T-helper 1 cell treated with Interleukin-12 subunit alpha and Interleukin-12 subunit beta and Interleukin-4 antibody, amounts not matched to agents 30 ng/mL and 1 ng/mL, for 36 hours (primary cell): ENCODE measurements around the gene BMAL1. TPM values are rescaled to one million over a fixed set of nuclear protein-coding genes. Genes with fewer than 3 reads are reported as not detected.

Experiments
- intact Hi-C: fragments of 100-400 bp; cut with micrococcal nuclease; formaldehyde crosslinking; loops from one replicate; pipeline ENCODE4 v1.15.1; 2024
- total RNA-seq: library from RNA; stranded (reverse); gene quantifications from 2 replicates; pipeline ENCODE4 v1.2.3, GENCODE V29; 2022

Gene BMAL1
- total RNA-seq, 1 donor from 2014 or later = 52.7 TPM

DNA sequence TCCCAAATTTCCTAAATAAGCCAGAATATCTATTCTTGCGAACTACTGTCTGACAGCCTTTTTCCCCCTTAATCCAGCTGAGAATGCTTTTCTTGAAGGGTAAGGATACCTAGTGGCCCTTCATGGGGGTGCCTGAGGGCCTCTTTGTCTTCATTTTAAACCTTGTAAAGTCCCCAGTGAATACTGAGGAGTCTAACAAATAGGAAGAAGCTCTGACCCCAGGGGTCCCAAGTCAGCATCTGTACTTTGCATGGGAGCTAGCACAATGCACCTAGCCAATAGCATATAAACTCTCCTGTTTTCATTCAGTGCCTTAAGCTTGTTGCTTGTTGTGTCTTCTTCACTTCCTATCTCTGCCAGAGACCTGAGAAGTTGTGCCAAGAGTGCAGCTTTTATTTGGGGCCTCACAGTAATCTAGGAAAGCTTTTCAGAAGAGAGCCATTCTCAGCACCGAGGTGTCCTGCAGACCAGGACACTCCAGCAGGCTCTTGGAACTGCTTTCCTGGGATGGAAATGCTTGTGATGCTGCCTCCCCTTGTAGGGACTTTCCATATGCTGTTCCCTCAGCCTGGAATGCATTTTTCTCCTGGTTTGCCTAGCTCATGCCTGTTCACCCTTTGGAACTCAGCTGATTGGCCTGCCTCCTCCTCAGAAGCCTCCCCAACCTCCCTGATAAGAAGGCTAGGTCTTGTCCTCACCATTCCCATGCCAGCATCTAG lies 37.2 kb downstream of the BMAL1 start:
- intact Hi-C loops = no loop called here

DNA sequence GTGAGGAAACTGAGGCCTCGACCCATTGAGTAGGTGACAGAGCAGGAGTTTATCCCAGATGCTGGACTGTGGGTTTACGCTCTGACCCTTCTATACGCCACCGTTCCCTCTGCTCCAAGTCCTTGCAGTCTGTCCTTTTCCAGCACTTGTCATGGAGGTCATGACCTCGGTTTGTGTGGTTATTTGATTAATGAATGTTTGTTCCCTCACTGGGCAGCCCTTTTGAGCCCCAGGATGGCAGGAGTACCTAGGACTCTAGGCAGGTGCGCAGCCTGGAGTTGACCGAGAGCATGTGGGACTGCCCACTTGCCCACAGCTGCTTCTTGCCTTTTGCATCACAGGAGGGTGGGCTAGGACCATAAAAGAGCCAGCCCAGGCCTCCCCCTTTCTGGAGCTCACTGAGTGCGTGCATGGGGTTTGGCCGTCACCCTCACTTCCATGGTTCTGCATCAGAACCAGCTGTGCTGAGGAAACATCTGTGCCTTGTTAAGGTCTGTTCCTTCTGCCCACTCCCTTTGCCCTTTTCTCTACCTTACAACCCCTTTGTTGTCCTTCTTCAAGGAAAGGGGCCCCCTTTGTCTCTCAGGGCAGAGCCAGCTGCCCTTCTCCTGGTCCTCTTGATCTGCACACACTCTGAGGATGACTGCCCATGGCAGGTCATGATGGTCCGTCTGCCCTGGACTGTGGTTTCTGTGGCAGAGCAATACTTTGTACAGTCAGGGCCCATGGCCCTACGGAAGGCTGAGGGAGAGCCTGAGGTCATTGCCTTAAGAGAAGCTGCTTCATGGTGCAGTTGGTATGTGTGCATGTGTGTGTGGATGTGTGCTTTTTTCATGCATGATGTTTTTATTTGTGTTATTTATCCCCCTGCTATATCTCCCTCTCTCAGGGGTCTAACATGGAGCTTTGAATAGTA lies 38.2 kb downstream of the BMAL1 start:
- intact Hi-C loops = no loop called here

DNA sequence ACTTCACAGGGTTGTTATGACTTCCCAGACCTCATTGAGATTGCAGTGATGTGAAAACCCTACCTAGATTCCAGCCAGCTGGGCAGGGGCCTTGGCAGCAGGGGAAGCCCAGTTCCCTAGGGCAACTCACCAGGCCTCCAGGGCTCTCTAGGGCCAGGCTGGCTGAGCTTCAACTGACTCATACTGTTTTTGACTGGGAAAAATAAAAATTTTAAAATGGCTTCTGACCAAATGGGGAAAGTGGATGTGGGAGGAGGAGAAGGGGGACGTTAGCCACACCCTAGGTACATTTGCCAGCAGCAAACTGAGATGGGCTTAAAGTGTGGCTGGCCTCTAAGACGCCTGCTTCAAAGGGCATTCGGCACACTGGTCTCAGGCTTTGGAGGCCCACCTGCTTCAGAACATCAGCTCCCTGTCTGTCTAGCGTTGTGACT lies 39.0 kb downstream of the BMAL1 start:
- intact Hi-C loops = no loop called here

DNA sequence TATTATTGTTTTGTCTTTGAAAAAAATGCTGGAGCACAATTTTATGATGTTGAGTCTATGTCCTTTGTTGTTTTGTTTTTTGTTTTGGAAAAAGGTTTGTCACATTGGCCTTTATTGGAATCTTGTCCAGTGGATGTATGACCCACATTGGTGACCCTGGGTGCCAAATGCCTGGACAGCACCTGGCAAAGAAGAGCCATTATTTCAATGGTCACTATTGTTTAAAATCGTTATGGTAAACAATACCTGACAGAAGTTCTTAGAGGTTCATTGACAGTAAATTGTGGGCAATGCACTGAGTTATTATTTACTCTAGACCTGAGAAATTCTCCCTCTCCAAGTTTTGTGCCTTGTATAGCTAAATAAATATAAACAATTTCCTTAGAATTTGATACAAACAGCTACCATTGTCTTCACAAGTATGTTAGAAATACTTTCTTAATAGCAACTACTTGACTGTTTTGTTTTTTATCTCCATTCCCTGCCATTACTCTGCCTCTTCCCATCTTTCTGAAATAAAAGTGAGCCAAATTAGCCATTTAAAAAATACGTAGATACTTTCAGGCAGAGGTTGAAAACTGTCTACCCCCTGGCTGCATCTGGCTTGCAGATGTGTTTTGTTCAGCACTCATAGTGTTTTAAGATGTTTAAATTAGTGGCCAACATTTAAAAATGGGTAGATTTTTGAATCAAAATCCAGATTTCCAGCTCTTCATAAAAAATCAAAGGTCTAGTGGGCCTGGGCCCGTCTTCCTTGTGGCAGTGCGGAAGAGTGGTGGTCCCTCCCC lies 39.9 kb downstream of the BMAL1 start:
- intact Hi-C loops = loop anchor here (2.0 kb wide), 2 partner anchors 21 to 31 kb away; no protein-coding TSS in a partner anchor

DNA sequence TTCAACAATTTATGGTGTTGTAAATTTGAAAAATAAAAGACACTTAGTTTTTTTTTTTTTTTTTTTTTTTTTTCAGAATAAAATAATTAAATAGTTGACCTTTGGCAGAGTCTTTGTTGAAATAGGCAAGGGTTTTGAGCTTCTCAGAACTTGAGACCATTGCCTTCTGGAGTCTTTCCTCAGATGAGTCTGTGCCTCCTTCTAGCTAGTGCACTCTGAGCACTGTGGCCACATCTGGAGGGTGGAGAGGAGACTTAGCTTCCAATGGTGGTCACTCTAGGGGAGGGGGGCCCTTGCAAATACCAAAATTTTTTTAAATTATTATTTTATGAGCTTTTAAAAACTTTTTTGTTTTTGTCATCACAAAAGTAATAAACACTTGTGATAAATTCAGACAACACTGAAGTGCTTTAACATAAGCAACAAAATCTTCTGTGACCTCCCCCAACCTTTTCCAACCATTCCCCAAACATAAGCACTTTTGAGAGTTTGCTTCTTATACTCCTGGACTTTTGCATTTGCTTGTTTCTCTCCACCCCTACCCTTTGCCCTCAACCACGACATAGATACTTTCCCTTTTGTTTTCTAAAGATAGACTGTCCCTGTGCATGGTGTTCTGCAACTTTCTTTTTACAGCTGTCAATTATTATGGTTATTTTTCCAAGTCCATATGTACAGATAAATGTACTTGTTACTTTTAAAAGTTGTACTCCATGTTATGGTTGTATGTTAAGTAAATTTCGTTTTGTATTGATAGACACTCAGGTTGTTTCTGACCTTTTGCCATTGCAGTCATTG lies 41.1 kb downstream of the BMAL1 start:
- intact Hi-C loops = loop anchor here (1.0 to 2.0 kb wide), 3 partner anchors 20 to 41 kb away; partner anchors contain the start of gene BMAL1

DNA sequence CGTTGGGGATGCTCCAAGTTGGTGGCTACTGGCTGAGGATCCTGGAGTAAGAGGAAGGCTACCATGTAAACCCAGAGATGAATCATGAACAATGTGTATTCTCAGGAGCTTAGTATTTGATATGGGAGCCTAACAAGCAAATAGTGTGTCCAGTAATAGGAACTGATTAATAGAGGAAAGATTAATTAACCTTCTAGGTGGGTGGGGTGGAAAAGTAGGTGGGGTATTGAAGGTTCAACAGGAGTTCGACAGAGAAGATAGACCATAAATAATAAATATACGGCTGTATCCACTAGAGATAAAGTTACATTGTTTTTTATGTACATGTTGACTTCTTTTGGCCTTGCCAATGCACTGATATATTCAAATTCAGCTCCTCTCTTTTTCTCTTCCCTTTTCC lies 43.1 kb downstream of the BMAL1 start:
- intact Hi-C loops = no loop called here

DNA sequence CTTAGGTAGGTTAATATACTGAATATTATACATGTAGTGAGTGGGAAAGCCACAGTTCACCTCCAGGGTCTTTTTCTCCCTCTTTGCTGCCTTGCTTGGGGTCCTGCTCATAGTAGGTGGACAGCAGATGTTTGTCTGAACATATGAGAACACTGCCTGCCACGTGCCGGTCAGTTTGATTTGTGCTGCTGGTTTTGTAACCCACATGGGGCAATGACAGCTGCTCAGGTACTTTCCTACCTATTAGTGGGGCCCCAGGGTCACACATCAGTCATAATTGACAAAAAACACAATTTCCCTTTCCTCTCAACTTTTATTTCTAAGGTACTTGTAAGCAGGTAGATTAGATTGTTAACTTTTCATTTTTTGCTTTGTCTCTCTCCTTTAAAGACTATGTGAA lies 43.8 kb downstream of the BMAL1 start:
- intact Hi-C loops = no loop called here

DNA sequence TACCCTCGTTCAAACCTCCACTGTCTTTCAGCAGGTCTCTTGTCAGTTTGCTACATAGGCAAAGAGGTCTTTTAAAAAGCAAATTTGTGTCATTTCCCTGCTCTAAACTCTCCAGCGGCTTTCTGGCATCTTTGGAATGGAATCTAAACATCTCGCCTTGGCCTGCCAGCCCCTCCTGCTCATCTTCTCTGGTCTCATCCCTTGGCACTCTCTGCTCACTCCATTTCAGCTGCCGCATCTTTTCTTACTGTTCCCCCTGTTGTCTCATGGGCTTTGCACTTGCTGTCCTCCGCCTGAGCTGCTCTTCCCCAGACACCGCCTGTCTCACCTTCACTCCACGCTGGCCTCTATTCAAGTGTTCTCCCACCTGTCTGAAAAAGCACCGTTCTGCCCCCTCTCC lies 46.6 kb downstream of the BMAL1 start:
- intact Hi-C loops = no loop called here

DNA sequence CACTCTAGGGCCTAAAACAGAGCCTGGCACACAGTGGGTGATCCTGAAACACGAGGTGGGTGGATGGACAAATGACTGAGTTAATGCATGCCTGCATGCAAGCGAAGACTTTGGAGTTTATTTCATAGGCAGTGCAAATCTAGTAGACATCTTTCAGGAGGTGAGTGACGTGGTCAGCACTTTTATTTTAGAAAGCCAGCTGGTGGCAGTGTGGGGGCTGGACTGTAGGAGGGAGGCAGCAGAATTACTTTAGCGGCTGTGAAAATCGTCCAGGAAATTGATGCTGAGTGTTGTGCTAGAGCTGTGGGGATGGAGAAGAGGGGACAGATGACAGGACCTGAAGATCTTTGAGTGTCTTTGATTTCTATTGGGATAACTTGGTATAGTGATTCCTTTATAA lies 47.1 kb downstream of the BMAL1 start:
- intact Hi-C loops = no loop called here

DNA sequence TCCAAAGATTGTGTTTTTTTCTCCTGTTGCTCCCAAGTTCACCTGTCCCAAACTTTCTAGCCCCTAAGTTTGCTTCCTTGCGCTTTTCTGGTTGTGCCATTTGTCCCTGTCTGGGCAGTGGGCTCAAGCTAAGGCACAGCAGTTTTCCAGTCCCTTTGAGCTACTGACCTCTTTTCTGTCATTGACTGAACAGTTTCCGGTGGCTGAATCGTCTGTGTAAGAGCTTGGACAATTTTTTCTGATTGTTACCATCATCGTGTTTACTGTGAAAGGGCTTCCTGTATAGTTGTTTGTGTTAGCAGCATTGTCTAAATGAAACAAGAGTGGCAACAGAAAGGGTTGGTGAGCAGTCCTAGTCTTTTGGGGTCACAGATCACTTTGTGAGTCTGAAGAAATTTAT lies 49.8 kb downstream of the BMAL1 start:
- intact Hi-C loops = no loop called here

DNA sequence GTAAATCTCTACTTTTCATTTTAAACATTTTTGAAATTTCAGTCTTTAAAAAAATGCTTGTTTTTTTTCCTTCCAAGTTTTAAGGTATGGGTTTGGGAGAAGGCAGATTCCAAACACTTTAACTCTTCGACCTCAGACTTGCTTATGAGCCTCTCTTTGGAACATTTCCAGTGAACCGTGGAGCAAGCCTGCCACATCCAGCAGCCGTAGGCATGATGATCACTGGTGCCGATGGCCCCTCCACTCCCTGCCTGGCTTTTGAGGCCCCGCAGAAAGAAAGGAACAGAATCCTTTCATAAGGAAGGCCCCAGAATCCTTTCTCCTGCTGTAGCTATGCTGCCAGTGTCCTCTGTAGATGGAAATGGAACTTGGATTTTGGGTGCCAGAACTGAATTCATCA lies 50.7 kb downstream of the BMAL1 start:
- intact Hi-C loops = no loop called here

DNA sequence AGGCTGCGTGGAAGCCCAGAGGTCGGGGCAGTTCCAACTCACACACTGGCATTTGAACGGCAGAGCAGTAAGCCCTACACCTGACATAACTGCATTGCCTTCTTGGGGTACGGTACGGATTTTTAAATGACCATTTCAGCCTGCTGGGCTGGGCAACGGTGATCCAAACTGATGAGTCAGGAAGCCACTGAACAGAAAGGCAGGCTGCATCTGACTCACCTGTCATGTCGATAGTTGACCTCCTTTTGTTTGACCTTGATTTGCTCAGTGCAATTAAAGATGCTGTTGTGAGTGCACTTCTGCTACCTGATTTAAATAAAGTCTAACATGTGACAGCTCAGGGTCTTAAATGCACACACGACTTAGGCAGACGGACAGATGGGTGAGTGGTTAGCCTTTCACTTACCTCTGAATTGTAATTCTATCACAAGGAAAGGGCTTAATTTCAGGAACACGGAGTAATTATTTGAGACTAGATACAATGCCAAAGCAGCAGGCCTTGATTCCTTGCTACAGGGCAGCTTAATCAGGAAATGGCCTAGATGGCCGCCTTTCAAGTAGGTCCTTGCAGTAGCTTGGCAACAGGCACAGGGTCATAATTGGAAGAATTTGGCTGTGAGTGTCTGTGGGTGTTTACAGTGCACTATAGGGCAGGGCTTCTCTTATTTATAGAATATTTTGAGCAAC lies 52.2 kb downstream of the BMAL1 start:
- intact Hi-C loops = loop anchor here (10.0 kb wide), 1 partner anchor 995 kb away; no protein-coding TSS in a partner anchor

DNA sequence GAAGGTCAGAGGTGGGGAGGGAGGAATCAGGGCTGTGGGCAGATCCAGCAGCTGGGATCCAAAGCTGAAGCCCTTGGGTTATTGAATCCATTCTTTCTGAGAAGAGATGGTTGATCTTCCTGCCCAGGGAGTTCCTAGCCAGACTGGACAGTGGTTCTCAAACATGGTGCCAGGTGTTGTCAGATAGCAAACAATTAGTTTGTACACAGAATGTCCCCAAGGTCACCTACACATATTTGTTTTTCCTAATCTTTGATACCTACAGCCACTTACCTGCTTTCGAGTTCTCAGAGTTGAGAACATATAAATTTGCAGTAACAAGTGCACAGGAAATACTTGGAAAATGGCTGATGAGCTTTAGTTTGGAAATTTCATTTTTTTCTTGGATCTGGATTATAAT lies 54.5 kb downstream of the BMAL1 start:
- intact Hi-C loops = loop anchor here (10.0 kb wide), 1 partner anchor 997 kb away; no protein-coding TSS in a partner anchor

DNA sequence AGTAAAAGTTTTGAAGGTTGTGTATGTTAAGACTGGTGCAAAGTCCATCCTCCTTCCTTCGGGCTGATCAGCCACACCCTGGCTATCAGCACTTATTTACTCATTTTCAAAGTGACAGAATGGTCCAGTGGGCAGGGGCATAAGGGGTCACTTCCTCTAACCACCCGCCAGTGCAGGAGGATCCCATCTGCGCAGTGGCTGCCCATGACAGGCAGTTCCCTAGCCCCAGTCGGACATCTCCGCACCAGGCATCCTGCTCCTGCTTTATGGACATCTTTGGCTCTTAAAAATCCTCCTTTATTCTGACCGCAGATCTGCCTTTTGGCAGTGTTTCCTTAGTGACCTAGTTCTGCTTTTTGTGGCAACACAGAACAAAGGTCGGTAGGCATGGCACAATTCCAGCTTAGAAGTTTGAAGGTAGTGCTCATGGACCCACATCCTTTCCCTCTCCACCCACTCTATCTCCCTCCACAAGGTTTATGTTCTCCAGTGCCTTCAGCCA lies 55.9 kb downstream of the BMAL1 start:
- intact Hi-C loops = loop anchor here (10.0 kb wide), 1 partner anchor 999 kb away; no protein-coding TSS in a partner anchor

DNA sequence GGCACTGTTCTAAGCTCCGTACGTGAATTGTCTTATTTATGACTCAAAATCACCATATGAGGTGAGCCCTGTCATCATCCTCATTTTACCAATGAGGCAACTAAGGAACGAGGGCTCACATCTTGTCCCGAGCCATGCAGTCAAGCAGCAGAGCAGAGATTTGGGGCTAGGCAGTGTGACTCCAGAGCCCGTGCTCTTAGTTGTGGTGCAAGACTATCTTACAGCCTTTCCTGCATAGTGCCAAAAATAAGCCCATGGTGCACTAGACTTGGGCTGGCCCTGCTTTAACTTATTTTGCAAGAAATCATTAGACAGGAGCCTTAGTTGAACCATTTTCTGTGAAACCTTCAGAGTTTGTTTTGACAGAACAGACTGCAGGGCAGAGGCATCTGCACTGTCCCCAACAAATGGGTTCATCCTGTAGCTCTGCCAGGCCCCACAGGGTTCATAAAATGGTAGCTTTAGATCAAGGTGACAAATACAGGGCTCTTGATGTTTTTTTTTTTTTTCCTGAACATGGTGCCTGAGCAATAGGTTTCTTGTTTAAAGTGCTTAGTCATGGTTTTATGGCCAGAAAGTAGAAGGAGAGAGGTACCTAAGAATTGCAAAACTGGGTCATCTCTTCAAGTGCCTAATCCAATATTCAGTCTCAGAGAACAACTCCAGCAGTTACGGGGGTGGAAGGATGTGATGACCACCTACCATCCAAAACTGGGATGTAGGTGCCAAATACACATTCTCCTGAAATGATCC lies 56.6 kb downstream of the BMAL1 start:
- intact Hi-C loops = loop anchor here (2.0 to 10.0 kb wide), 3 partner anchors 57 to 999 kb away; partner anchors contain the start of gene BMAL1

DNA sequence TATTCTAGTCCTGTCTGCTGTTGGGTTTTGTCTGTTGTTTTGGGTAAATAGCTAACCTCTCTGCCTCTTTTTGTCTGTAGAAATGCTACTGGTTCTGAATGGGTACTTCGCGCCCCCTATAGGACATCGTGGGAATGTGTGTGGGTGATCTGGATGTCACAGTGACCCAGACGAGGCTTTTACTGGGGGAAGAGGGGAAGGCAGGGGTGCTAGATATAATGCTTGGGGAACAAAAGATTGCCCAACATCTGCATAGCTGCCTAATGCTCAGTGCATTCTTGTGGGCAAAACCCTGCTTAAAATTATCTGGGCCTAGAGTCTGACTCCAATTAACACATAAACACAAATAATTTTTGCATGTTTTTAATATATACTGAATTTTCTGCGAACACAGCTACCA lies 57.7 kb downstream of the BMAL1 start:
- intact Hi-C loops = loop anchor here (1.0 to 10.0 kb wide), 10 partner anchors 9 to 1713 kb away; partner anchors contain the start of genes BMAL1, BTBD10 and GALNT18

DNA sequence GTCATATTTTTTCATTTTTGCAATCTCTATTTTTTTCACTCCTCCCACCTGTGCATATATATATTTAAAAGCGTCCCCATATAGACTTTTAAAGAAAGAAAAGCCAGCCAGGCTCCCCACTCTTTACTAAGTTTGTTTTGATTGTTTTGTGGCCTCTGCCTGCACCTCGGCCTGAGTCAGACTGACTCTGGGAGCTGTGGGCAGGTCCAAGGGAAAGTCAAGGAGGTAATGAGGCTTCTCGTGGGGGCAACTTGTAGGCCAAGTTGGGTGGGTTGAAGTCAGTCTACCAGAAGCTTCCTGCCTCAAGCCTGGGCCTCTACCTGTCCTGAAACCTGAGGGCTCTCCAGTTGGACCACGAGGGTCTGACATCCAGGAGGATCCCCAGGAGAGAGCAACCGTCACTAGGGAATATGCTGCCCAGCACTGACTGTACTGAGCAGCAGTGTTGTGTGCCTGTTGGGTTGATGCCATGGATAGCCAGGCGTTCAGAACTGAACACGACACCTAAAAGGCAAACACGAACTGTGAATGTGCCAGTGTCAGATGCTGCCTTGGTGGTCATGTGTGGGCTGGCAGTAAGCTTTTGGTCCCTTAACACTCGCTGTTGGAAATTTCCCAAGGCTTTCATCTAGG lies 58.8 kb downstream of the BMAL1 start:
- intact Hi-C loops = loop anchor here (5.0 to 10.0 kb wide), 2 partner anchors 1002 to 1714 kb away; partner anchors contain the start of gene GALNT18

DNA sequence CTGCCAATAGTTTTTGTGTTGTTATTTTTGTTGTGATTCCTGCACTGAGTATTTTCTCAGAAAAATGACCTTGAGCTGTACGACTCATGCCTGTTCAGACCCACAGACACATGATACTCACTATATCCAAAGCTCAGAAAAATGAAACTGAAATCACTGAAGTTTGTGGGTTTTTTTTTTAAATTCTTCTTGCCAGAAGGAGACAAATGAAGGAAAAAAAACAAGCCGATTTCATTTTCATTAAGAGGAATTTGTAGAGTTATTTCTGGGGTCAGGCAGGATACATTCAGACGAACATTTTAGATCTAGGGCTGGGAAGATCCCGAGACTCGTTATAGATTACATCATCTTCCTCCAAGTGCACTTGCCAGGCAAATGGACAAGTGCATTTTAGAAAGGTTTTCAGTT lies 60.4 kb downstream of the BMAL1 start:
- intact Hi-C loops = loop anchor here (1.0 to 10.0 kb wide), 5 partner anchors 19 to 1716 kb away; partner anchors contain the start of genes BMAL1 and GALNT18
